Renal pelvis (tissue), 12 donors: ENCODE measurements around the gene NPEPL1. TPM values are rescaled to one million over a fixed set of nuclear protein-coding genes. Genes with fewer than 3 reads are reported as not detected.
"Not testable (repeated sequence)": the region's sequence is repeated elsewhere in the genome, so short reads cannot be mapped to it uniquely, and the experiment has no call there.

Experiments used
- DNase-seq: peaks from one replicate; pipeline ENCODE4 v3.0.0-alpha.2; 2013
- long read RNA-seq, 16 experiments: transcript quantifications; one replicate each; lab custom pipeline, GENCODE V29; 2026
- polyA plus RNA-seq, 3 donors: library from polyadenylated mRNA; unstranded; fragments of 120-200 nt; gene quantifications; one replicate each; pipeline ENCODE4 v1.2.1, GENCODE V29; 2013; ENCODE audit not compliant: insufficient read length in 3 of 3

Gene NPEPL1
- 10 to 100 TPM; 45.9 to 55.0 (median 53.1) TPM for polyA plus RNA-seq
- long read RNA-seq, donor 1, transcript NPEPL1-201 (12 exons, 2,378 nt) = major isoform, 6 of 8 reads
- long read RNA-seq, donor 1, partial matches to known transcripts = 0 of 8 reads
- long read RNA-seq, donor 1, other reads (novel, unspliced or antisense) = 0 of 8 reads
- long read RNA-seq, donor 2, partial matches to known transcripts = 0 of 4 reads
- long read RNA-seq, donor 2, other reads (novel, unspliced or antisense) = 0 of 4 reads
- long read RNA-seq, donor 3, transcript NPEPL1-201 (12 exons, 2,378 nt) = major isoform, 5 of 5 reads
- long read RNA-seq, donor 3, partial matches to known transcripts = 0 of 5 reads
- long read RNA-seq, donor 3, other reads (novel, unspliced or antisense) = 0 of 5 reads
- long read RNA-seq, donor 4, transcript NPEPL1-201 (12 exons, 2,378 nt) = major isoform, 11 of 12 reads
- long read RNA-seq, donor 4, partial matches to known transcripts = 0 of 12 reads
- long read RNA-seq, donor 4, other reads (novel, unspliced or antisense) = 0 of 12 reads
- long read RNA-seq, donor 5, partial matches to known transcripts = 0 of 5 reads
- long read RNA-seq, donor 5, other reads (novel, unspliced or antisense) = 0 of 5 reads
- long read RNA-seq, donor 6, transcript NPEPL1-201 (12 exons, 2,378 nt) = major isoform, 5 of 5 reads
- long read RNA-seq, donor 6, partial matches to known transcripts = 0 of 5 reads
- long read RNA-seq, donor 6, other reads (novel, unspliced or antisense) = 0 of 5 reads
- long read RNA-seq, donor 7, transcript NPEPL1-201 (12 exons, 2,378 nt) = major isoform, 12 of 12 reads
- long read RNA-seq, donor 7, partial matches to known transcripts = 0 of 12 reads
- long read RNA-seq, donor 7, other reads (novel, unspliced or antisense) = 0 of 12 reads
- long read RNA-seq, donor 8, partial matches to known transcripts = 0 of 1 reads
- long read RNA-seq, donor 8, other reads (novel, unspliced or antisense) = 0 of 1 reads
- long read RNA-seq, donor 9, transcript NPEPL1-201 (12 exons, 2,378 nt) = major isoform, 6 of 8 reads
- long read RNA-seq, donor 9, partial matches to known transcripts = 0 of 8 reads
- long read RNA-seq, donor 9, other reads (novel, unspliced or antisense) = 0 of 8 reads
- long read RNA-seq, donor 10, transcript NPEPL1-201 (12 exons, 2,378 nt) = major isoform, 5 of 30 reads
- long read RNA-seq, donor 10, partial matches to known transcripts = 23 of 30 reads
- long read RNA-seq, donor 10, other reads (novel, unspliced or antisense) = 0 of 30 reads
- long read RNA-seq, donor 11, partial matches to known transcripts = 0 of 2 reads
- long read RNA-seq, donor 11, other reads (novel, unspliced or antisense) = 0 of 2 reads
- long read RNA-seq, donor 12, transcript NPEPL1-201 (12 exons, 2,378 nt) = major isoform, 10 of 13 reads
- long read RNA-seq, donor 12, partial matches to known transcripts = 0 of 13 reads
- long read RNA-seq, donor 12, other reads (novel, unspliced or antisense) = 0 of 13 reads
- long read RNA-seq, donor 13, transcript NPEPL1-201 (12 exons, 2,378 nt) = major isoform, 6 of 9 reads
- long read RNA-seq, donor 13, partial matches to known transcripts = 0 of 9 reads
- long read RNA-seq, donor 13, other reads (novel, unspliced or antisense) = 0 of 9 reads
- long read RNA-seq, donor 14, transcript NPEPL1-201 (12 exons, 2,378 nt) = major isoform, 8 of 12 reads
- long read RNA-seq, donor 14, partial matches to known transcripts = 0 of 12 reads
- long read RNA-seq, donor 14, other reads (novel, unspliced or antisense) = 0 of 12 reads
- long read RNA-seq, donor 15, transcript NPEPL1-201 (12 exons, 2,378 nt) = major isoform, 14 of 14 reads
- long read RNA-seq, donor 15, partial matches to known transcripts = 0 of 14 reads
- long read RNA-seq, donor 15, other reads (novel, unspliced or antisense) = 0 of 14 reads
- long read RNA-seq, donor 16, transcript NPEPL1-201 (12 exons, 2,378 nt) = major isoform, 10 of 52 reads
- long read RNA-seq, donor 16, partial matches to known transcripts = 40 of 52 reads
- long read RNA-seq, donor 16, other reads (novel, unspliced or antisense) = 0 of 52 reads

GRCh38 chr20:58692579-58693225 lies at the start of gene NPEPL1:
Gene NPEPL1, plus strand, starts transcription at chr20:58692800. Its CDS starts 101 bp downstream, at chr20:58692901.
- peak; percentile 59 for DNase-seq

GRCh38 chr20:58642896-58643295 lies 49.7 kb upstream of the NPEPL1 start:
- not testable (repeated sequence) for DNase-seq

GRCh38 chr20:58645412-58645968 lies 47.1 kb upstream of the NPEPL1 start:
- no peak for DNase-seq

GRCh38 chr20:58646257-58646656 lies 46.3 kb upstream of the NPEPL1 start:
- no peak for DNase-seq

GRCh38 chr20:58646703-58647102 lies 45.9 kb upstream of the NPEPL1 start:
- no peak for DNase-seq

- no peak for DNase-seq
Observed at GRCh38 chr20:58647162-58647795, 45.3 kb upstream of the NPEPL1 start.

- DNase-seq = peak; percentile 49
Observed at GRCh38 chr20:58647796-58648501, 44.7 kb upstream of the NPEPL1 start.

- DNase-seq = not testable (repeated sequence)
Observed at GRCh38 chr20:58648502-58648825, 44.1 kb upstream of the NPEPL1 start.

- DNase-seq = no peak
Observed at GRCh38 chr20:58649288-58650180, 43.1 kb upstream of the NPEPL1 start.

GRCh38 chr20:58650181-58650775 lies 42.3 kb upstream of the NPEPL1 start:
- no peak for DNase-seq

GRCh38 chr20:58650776-58651558 lies 41.6 kb upstream of the NPEPL1 start, which contains the start of gene STX16:
Gene STX16, plus strand, starts transcription at chr20:58651283. Its CDS starts 724 bp downstream, at chr20:58652007.
- DNase-seq = peak; percentile 91

- DNase-seq = peak; percentile 94
Observed at GRCh38 chr20:58651559-58651945, 41.0 kb upstream of the NPEPL1 start.

- peak; percentile 76 for DNase-seq
Observed at GRCh38 chr20:58651946-58652605, 40.5 kb upstream of the NPEPL1 start.

GRCh38 chr20:58652606-58653294 lies 39.9 kb upstream of the NPEPL1 start:
- DNase-seq = no peak

- no peak for DNase-seq
Observed at GRCh38 chr20:58654337-58654736, 38.3 kb upstream of the NPEPL1 start.
